Neural cell (in vitro differentiated cells): Measurements from ENCODE around the gene ARHGEF17. TPM values are rescaled to one million over a fixed set of nuclear protein-coding genes. Genes with fewer than 3 reads are reported as not detected.

ENCODE experiments used
- H2AFZ ChIP-seq: fragments of 200-600, 300-800 bp; sonication (generic), shearing (Covaris generic); 2 replicates; pipeline ENCODE4 v1.6.0; 2014; ENCODE audit warnings: low read depth, mild to moderate bottlenecking, antibody characterized with exemption, low read length, moderate library complexity
- H3F3A ChIP-seq: fragments of 200-600 bp; shearing (Covaris generic); 2 replicates; pipeline ENCODE4 v1.6.1; 2016; ENCODE audit warnings: mild to moderate bottlenecking, moderate library complexity, mixed read lengths, antibody characterized with exemption, low read length; ENCODE audit not compliant: insufficient read depth, poor library complexity, severe bottlenecking
- H3K27ac ChIP-seq: fragments of 200-600, 300-800 bp; sonication (generic), shearing (Covaris generic); 2 replicates; pipeline ENCODE4 v1.5.1; 2014; ENCODE audit warnings: mild to moderate bottlenecking, low read length, moderate library complexity
- H3K27me3 ChIP-seq: fragments of 300-800, 200-600 bp; sonication (generic), shearing (Covaris generic); 2 replicates; pipeline ENCODE4 v1.6.0; 2014; ENCODE audit warnings: mild to moderate bottlenecking, low read depth, low read length, moderate library complexity; ENCODE audit not compliant: insufficient read depth
- H3K36me3 ChIP-seq: fragments of 300-800, 200-600 bp; sonication (generic), shearing (Covaris generic); 2 replicates; pipeline ENCODE4 v1.5.1; 2014; ENCODE audit warnings: mild to moderate bottlenecking, antibody characterized with exemption, low read length, moderate library complexity; ENCODE audit not compliant: insufficient read depth
- H3K4me2 ChIP-seq: fragments of 300-800, 200-600 bp; sonication (generic), shearing (Covaris generic); 2 replicates; pipeline ENCODE4 v1.6.0; 2014; ENCODE audit warnings: mild to moderate bottlenecking, low read length
- H3K4me3 ChIP-seq: fragments of 300-800, 200-600 bp; sonication (generic), shearing (Covaris generic); 2 replicates; pipeline ENCODE4 v1.5.1; 2014; ENCODE audit warnings: mild to moderate bottlenecking, low read length, moderate library complexity
- H3K79me2 ChIP-seq: fragments of 200-600 bp; shearing (Covaris generic); replicated peaks from 2 replicates; pipeline ENCODE4 v1.6.0; 2014; ENCODE audit warnings: mild to moderate bottlenecking, low read length, moderate library complexity; ENCODE audit not compliant: insufficient read depth
- H3K9ac ChIP-seq: fragments of 300-800, 200-600 bp; sonication (generic), shearing (Covaris generic); 2 replicates; pipeline ENCODE4 v1.6.1; 2016; ENCODE audit warnings: mild to moderate bottlenecking, low read length, mixed read lengths
- H3K9me2 ChIP-seq: fragments of 200-600 bp; shearing (Covaris generic); 2 replicates; pipeline ENCODE4 v1.6.1; 2016; ENCODE audit warnings: mild to moderate bottlenecking, low read length, mixed read lengths; ENCODE audit not compliant: insufficient read depth
- H3K9me3 ChIP-seq: fragments of 200-600, 300-800 bp; sonication (generic), shearing (Covaris generic); 2 replicates; pipeline ENCODE4 v1.6.1; 2016; ENCODE audit warnings: mild to moderate bottlenecking, mixed run types, low read length, moderate library complexity, mixed read lengths
- H4K20me1 ChIP-seq: fragments of 200-600 bp; shearing (Covaris generic); 2 replicates; pipeline ENCODE4 v1.6.1; 2016; ENCODE audit warnings: mild to moderate bottlenecking, mixed run types; ENCODE audit not compliant: insufficient read depth
- CTCF ChIP-seq: fragments of 450-650 bp; IDR thresholded peaks from 2 replicates; pipeline ENCODE4 v1.5.1; 2014; ENCODE audit warnings: antibody characterized with exemption, mild to moderate bottlenecking, moderate library complexity; ENCODE audit not compliant: poor library complexity, severe bottlenecking
- EP300 ChIP-seq: fragments of 450-650 bp; conservative IDR thresholded peaks from 2 replicates; pipeline ENCODE4 v1.6.1; 2014; ENCODE audit warnings: antibody characterized with exemption, mild to moderate bottlenecking, moderate library complexity; ENCODE audit not compliant: poor library complexity, severe bottlenecking
- EZH2 ChIP-seq: fragments of 200-600, 300-800 bp; shearing (Covaris generic), sonication (generic); IDR thresholded peaks from 2 replicates; pipeline ENCODE4 v1.6.1; 2014; ENCODE audit warnings: antibody characterized with exemption, low read length, borderline replicate concordance, mild to moderate bottlenecking; ENCODE audit not compliant: insufficient read depth, poor library complexity, severe bottlenecking
- MXI1 ChIP-seq: fragments of 450-650 bp; conservative IDR thresholded peaks from 2 replicates; pipeline ENCODE4 v1.6.1; 2014; ENCODE audit warnings: antibody characterized with exemption, mild to moderate bottlenecking; ENCODE audit not compliant: poor library complexity, severe bottlenecking
- POLR2AphosphoS5 ChIP-seq: IDR thresholded peaks from 2 replicates; pipeline ENCODE4 v1.6.1; 2012
- RAD21 ChIP-seq: fragments of 450-650 bp; conservative IDR thresholded peaks from 2 replicates; pipeline ENCODE4 v1.6.1; 2014; ENCODE audit warnings: antibody characterized with exemption, mild to moderate bottlenecking, moderate library complexity
- REST ChIP-seq: IDR thresholded peaks from 2 replicates; pipeline ENCODE4 v1.6.1; 2012; ENCODE audit warnings: borderline replicate concordance
- SMC3 ChIP-seq: fragments of 450-650 bp; conservative IDR thresholded peaks from 2 replicates; pipeline ENCODE4 v1.6.1; 2014; ENCODE audit warnings: antibody characterized with exemption, mild to moderate bottlenecking, moderate library complexity; ENCODE audit not compliant: poor library complexity
- TAF1 ChIP-seq: IDR thresholded peaks from 2 replicates; pipeline ENCODE4 v1.6.1; 2012; ENCODE audit warnings: low read depth
- polyA plus RNA-seq: library from polyadenylated mRNA; depleted of rRNA; stranded (reverse); fragments of >200 nt; gene quantifications from 2 replicates; pipeline ENCODE4 v1.2.3, GENCODE V29; 2014

Gene ARHGEF17
- polyA plus RNA-seq, 1 donor from 2014 or later = 7.9 TPM

- TF ChIP-seq CTCF = no peak
- peak; percentile 51 for TF ChIP-seq REST
- Histone ChIP-seq H3K4me3 (no peak overlapping the region), H2AFZ (no peak overlapping the region), H3K4me2 (no peak overlapping the region), H3K79me2 (peaks cover 50% of the 10 kb centered on the region), H3K27me3 (no peaks in the 10 kb centered on the region), H3K9me3 (no peaks in the 10 kb centered on the region), H3K9ac (no peak overlapping the region), H3K27ac (no peak overlapping the region), H4K20me1 (no peaks in the 10 kb centered on the region), H3K9me2 (no peaks in the 10 kb centered on the region), H3K36me3 (no peaks in the 10 kb centered on the region), H3F3A (no peaks in the 10 kb centered on the region)
These were observed 7.4 kb downstream of the ARHGEF17 start for GRCh38 chr11:73315293-73316020.

GRCh38 chr11:73316422-73316821, 8.3 kb downstream of the ARHGEF17 start:
- Histone ChIP-seq H4K20me1 (no peaks in the 10 kb centered on the region), H2AFZ (no peak overlapping the region), H3K27me3 (no peaks in the 10 kb centered on the region), H3K79me2 (peaks cover 45% of the 10 kb centered on the region), H3K36me3 (no peaks in the 10 kb centered on the region), H3K4me2 (no peak overlapping the region), H3K9ac (no peak overlapping the region), H3F3A (no peaks in the 10 kb centered on the region), H3K9me3 (no peaks in the 10 kb centered on the region), H3K9me2 (no peaks in the 10 kb centered on the region), H3K4me3 (no peak overlapping the region), H3K27ac (no peak overlapping the region)
- no peak for TF ChIP-seq SMC3
- TF ChIP-seq EZH2 = no peak
- no peak for TF ChIP-seq RAD21
- no peak for TF ChIP-seq CTCF
- TF ChIP-seq POLR2AphosphoS5 = no peak
- TF ChIP-seq EP300 = no peak
- no peak for TF ChIP-seq MXI1
- TF ChIP-seq REST = no peak
- TF ChIP-seq TAF1 = no peak
